CD4-positive, alpha-beta T cell treated with Interleukin-4 for 1 hour (primary cell): ENCODE data around the gene GPR137C.
A peak's percentile ranks its signal among the peaks of the same experiment; 100 is the strongest.

ENCODE experiments used
- DNase-seq, 2 donors: peaks; one replicate each; pipeline ENCODE4 v3.0.0-alpha.2; 2020 to 2022

Gene GPR137C, protein sequence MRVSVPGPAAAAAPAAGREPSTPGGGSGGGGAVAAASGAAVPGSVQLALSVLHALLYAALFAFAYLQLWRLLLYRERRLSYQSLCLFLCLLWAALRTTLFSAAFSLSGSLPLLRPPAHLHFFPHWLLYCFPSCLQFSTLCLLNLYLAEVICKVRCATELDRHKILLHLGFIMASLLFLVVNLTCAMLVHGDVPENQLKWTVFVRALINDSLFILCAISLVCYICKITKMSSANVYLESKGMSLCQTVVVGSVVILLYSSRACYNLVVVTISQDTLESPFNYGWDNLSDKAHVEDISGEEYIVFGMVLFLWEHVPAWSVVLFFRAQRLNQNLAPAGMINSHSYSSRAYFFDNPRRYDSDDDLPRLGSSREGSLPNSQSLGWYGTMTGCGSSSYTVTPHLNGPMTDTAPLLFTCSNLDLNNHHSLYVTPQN

DNA sequence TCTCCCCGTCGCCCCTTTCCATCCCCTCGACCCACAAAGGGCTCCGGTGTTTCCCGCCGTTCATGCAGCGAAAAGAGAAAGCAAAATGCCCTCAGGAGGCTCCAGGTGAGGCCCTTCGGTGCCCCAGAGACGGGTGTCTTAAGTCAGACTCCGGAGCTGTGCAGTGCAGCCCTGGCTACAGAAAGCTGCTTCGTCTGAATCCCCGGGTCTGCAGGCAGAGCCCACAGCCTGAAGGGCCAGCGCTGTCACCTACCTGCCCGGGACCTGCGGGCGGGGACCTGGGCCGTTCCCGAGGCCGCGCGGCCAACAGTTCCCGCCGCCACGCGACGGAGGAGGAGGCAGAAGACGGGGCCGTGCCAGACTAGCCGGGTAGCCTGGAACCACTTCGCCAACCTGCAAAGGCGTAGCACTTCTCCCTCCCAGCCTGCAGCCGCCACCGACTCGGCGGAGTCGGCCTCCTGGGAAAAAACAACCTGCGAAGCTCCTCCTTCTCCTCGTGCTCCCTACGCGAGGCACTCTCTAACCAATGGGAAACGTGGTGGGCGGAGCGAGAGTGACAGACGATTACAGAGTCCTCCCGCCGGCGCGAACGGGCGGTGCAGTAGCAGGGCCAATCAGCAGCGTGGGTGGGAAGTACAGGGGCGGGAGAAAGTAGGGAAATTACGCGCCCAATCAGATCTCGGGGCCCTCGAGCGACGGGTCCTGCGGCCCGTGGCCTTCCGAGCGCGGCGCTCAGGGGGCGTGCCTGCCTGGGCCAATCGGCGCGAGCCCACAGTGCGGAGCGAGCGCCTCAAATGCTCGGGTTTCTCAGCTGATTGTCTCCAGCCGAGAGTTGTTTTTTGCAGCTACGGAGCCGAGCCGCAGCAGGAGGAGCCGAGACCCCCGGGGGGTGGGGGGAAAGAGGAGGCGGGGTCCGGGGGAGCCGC, at the start of gene GPR137C, which contains the start of gene TXNDC16:
Gene GPR137C (plus strand): TSS at position 774 of the 926 bp plus-strand sequence. CDS start 312 bp downstream, outside the sequence.
Gene TXNDC16 (minus strand): TSS at position 443 of the 926 bp plus-strand sequence. CDS start 8,948 bp downstream, outside the sequence.
- DNase-seq: peak; percentile 99 to 100

DNA sequence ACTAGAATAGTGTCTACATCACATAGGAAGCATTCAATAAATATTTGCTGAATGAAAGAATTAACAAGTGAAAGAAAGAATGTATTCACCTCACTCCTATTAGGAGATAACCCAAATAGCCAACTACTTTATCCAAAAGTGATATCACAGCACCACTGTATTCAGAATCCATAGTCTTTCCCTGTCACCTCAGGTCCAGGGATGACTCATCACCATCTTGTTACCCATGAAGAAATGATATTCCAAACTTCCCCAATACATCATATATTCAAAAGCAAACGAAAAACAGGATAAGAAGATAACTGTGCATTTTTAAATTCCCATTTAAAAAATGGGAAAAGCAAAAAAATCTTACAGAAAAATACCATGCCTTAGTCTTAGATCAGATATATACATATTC, 39.4 kb upstream of the GPR137C start:
- DNase-seq: no peak

DNA sequence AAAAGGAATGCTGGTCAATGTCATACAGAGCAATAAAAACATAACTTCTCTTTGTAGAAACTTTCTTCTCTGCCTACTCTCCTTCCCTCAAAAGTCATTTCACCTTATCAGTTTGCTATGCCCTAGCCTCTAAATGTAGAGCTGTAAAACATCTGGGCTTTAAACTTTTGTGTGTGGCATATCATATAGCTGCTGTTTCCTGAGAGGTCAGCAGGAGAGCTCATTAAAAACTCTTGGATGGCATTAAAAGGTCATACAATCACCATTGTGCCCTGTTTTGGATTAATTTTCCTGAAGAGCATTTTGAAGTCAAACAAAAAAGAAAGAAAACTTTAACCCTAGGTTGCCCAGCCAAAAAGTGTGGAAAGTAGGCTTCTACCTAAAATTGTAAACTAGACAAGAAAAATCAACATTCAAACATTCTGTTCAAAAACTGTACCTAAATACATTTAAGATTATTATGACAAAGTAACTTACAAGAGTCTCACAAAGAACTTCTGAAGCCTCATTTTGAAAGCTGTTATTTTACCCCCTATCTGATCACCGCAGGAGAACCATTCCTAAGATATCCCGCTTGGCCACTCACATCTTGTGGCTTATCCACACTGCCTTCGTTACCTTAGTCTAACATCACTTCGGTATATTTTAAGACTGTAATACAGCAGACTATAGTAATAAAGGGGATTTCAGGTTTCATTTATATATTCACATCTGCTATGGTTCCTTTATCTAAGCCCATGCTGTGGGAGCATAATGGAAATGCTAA, 38.4 kb upstream of the GPR137C start:
- DNase-seq: no peak

DNA sequence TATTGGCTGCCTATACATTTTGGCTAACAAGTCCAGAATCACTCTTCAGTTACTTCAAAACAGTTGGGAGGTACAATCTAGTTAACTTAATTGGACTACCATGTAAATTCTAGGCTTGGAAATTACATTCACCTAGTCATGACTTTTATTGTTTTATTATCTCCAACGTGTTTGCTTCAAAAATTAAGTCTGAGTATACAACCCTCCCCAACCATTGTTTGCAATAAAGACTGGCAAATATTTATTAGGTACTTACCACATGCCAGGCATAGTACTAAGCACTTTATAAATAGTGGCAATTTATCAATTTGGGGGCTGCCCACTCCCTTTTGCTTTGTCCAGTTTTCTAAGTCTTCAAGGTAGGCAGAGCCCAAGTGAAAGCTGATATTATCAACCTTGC, 30.6 kb upstream of the GPR137C start:
- no peak for DNase-seq

DNA sequence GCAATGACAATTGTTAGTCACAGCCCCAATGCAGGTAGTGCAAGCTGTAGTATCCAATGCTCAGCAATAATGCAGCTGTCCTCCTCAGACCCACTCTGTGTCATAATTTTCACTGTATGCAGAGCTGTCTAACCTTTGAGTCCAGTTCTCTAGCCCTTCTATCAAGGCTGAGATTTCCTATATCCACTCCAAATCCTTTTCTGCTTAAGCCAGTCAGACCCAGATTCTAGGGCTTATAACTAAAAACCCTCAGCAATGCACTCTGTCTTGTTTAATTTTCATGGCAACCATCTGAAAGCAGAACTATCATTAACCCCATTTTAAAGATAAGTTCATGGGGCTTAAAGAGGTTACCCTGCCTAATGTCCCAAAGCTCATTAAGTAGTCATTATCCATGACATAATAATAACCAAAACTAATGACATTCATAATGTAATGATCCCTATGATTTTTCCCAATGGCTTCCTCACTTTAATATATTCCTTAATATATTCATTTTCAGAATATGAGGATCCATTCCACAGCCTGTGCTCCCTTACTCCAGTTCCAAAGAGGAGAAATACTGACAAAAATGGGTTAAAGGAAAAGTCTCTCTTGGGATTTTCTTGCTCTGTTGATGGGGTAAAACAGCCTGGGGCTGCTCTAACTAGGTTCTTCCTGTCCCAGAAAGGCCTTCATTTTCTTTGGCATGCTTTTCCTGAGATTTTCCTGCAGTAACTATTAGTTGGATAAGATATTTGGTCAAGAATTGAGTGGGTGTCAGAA, 29.9 kb upstream of the GPR137C start:
- no peak for DNase-seq

DNA sequence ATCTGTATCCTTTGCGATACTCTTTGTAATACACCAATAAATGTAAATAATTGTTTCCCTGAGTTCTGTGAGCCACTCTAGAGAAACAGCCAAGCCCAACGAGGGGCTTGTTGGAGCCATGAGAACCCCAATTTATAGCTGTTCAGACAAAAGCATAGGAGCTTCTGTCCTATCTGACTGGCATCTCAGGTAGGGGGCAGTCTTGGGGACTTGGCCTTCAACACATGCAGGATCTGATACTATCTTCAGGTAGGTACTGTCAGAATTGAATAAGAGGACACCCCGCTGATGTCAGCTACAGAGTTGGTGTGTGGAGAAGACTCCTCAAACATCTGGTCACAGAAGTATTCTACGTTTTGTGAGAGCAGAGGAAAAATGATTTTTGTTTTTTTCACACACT, 25.6 kb upstream of the GPR137C start:
- no peak for DNase-seq

- DNase-seq: no peak
Observed at GRCh38 chr14:52531481-52531880, 21.2 kb upstream of the GPR137C start.

- DNase-seq: no peak
Observed at GRCh38 chr14:52536269-52536668, 16.4 kb upstream of the GPR137C start.

DNA sequence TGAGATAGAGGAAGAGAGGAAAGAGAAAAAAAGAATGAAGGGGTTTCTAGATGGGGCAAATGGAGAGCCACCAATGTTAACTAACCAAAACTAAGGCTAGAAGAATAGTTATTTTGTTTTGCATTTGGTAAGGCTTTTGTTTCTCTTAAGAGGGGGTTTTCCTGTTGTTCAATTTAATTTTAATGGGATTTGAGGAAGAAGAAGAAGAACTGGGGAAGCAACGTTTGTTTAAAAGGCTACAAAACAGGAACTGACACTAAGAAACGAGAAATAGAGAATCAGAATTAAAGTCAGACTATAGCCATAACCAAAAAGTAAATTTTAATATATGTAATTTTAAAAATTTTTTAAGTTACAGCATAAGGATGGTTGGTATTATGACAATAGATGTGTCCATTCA, 14.0 kb upstream of the GPR137C start:
- DNase-seq: no peak

DNA sequence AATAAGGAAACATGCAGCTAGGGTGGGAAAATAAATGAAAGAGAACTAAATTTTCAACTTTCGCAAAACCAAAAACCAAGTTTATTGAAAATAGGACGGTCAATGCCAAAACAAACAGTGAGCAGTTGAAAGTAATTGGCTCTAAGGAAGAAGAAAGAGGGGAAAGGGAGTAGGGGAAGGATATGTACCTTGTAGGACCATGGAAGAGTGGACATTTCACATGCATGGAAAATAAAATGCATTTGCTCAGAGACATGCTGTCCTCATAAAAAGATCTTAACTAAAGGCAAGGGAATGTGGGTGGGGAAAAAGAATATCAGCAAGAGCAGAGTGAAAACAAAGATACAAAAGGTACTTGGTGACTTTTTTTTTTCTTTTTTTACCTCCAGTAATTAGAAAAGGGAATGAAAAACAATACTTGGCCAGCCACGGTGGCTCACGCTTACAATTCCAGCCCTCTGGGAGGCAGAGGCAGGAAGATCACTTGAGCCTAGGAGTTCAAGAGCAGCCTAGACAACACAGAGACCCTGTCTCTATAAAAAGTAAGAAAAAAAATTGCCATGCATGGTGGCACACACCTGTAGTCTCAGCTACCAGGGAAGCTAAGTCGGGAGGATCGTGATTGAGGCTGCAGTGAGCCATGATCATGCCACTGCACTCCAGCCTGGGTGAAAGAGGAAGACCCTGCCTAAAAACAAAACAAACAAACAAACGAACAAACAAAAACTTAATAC, 6.9 kb upstream of the GPR137C start:
- no peak for DNase-seq

DNA sequence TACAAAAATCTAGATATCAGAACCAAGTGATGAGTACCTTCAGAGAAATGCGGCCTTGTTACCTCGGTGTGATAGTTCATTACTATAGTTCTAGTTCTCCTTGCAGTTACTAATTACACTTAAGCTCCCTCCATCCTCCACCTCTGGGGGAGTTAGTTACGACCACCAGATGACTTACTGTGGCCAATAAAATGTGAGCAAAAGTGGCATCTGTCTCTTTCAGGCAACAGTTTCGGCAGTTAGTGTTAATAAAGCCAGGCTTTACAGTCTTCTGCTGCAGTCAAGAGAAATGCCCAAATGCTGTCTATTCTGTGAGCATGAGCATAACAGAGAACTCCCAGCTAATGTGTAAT, 6.3 kb upstream of the GPR137C start:
- no peak for DNase-seq

- DNase-seq: no peak
Observed at GRCh38 chr14:52547027-52547426, 5.6 kb upstream of the GPR137C start.

GRCh38 chr14:52547526-52547925, 5.1 kb upstream of the GPR137C start:
- no peak for DNase-seq

DNA sequence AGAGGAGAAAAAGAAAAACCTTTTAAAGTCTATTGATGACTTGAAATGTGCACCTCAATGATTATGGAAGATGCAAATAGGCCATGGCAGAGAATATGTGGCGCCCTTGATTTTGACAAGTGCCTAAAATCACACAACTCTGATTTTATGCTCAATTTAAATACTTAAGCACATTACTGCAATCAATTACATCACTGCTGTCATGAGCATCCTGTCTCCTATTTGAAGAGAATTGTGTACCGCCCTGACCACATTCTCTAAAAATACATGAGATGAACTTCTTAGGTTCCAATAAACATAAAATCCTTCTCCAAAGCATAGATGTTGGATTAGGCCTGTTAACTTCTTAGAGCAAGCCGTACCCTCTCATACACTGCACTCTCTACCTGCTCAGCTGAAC, 2.0 kb upstream of the GPR137C start:
- no peak for DNase-seq

- DNase-seq: no peak
Observed at GRCh38 chr14:52551205-52551604, 1.4 kb upstream of the GPR137C start.

DNA sequence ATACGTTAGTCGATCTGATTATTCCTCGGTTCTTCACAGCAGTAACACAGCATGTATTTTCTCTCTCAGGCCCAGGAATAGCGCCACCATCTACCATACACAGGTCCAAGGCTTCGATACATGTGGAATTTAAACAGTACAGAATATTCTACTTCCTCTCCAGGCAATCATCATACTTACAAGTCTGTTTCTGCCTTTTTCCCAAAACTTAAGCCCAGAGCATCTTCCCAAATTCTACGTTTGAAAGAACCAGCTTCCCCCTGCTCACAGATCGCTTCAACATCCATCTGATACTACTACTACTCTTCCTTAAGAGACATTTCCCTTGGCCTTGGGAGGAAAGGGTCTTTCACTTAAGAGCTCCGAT, 957 bp upstream of the GPR137C start:
- DNase-seq: peak in 1 of 2 donors; percentile 26

GRCh38 chr14:52553002-52553670, 500 bp downstream of the GPR137C start:
- peak in 1 of 2 donors; percentile 15 for DNase-seq

DNA sequence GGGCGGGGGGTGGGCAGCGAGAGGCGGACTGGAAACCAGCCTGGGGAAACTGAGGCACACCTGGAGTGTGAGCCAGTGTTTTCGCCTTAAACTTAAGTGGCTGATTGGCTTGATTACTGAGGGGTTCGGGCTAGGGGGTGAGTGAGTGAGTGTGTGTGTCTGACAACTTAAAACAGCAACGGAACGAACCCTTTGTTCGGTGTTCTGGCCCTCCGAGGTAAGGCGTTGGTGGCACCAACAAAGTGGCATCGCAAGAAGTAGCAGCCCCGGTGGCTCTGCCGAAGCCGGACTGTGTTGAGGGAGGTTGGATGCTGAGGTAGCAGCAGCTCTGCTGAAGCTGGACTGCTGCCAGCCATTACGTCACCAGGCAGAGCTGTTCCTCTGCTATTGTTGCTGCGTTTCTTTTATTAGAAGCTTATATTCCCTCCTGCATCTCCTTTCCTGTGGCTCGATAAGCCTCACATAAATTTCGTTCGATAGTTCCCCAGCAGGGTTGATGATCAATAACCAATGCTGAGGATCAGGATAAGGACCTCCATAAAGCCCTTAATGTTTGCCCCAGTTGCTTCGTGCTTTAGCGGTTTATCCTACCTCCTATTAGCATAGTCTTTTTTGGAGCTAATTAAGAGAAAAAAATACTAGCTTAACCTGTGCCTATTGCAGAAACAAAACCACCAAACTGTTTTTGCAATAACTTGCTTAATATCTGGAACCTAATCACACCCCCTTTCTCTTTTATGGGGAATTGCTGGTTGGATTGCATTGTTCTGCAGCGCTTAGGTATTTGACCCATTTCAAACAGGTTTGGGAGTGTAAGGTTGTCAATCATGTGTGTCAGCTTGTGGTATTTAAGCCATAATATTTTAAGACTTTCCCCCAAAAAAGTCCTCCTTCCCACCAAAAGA, 1.3 kb downstream of the GPR137C start:
- peak; percentile 85 to 87 for DNase-seq

- no peak for DNase-seq
Observed at GRCh38 chr14:52558688-52559087, 6.1 kb downstream of the GPR137C start.

GRCh38 chr14:52563120-52563519, 10.5 kb downstream of the GPR137C start:
- no peak for DNase-seq
